ENCODE measurements around the gene RADIL. TPM values are rescaled to one million over a fixed set of nuclear protein-coding genes. Genes with fewer than 3 reads are reported as not detected.

RADIL gene
- total and polyA plus RNA-seq, 9 of the 15 experiments (the other 6 are each of a cell fraction or from before 2014, with no cell fraction given) = 0.06 to 8.1 (median 1.9) TPM; not detected in 1

GRCh38 chr7:4841836-4842235, 41.7 kb downstream of the RADIL start (continued):
- TF ChIP-seq SUPT5H (IDR thresholded peaks at IDR 0.05) = no peak
- no peak for TF ChIP-seq NR2F6 (CRISPR knock-in tag; IDR thresholded peaks at IDR 0.05)
- TF ChIP-seq SMARCA4 (IDR thresholded peaks at IDR 0.05) = no peak
- no peak for TF ChIP-seq MAZ (CRISPR knock-in tag; conservative IDR thresholded peaks at IDR 0.05 in 1 of 2, IDR thresholded peaks at IDR 0.05 in 1 of 2)
- no peak for TF ChIP-seq ELF2 (CRISPR knock-in tag; IDR thresholded peaks at IDR 0.05)

DNA sequence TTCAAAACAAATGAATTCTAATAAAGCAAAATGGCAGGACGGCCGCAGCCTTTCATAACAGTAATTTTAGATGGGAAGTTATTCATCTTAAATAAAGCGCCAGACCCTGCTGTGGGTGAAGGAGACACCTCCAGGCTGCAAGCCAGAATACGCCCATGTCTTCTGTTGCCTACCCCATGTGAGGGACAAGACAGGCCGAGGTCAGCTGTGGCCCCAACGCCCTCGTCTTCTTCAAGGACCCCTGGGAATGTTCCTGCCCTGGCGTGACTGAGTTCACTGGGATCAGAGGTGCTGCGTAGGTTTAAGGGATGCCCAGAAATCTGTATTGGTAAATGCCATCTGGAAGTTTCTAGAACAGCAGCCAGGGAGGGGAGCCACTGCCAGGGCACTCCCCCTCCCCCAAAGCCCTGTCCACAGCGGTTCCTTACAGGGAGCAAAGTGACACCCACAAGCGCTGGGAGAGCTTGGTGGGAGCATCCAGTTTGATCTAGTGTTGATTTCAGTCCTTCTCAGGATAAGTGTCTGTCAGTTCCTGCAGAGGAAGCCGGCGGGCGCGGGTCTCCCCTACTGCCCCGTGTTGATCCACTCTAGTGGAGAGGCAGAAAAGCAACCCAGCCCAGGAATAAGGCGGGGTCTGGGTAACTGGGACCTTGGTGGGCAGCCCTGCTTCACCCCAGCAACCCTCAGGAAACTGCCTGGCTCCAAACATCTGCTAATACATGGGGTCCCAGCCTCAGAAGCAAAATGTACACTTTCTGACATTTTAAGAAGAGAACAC, 42.3 kb downstream of the RADIL start:
- Histone ChIP-seq H3K79me2 (ENCODE audit: control insufficient read depth, insufficient read depth, low read length) (no peaks in the 10 kb centered on the region; the same call in 2 of the 3 replicates), H3K27me3 (ENCODE audit: control insufficient read depth in 2 of 2, insufficient read depth in 2 of 2, low read length in 2 of 2) (no peaks in the 10 kb centered on the region), H3K27ac (ENCODE audit: extremely low read depth, low read depth, low read length) (no peak overlapping the region), H3K4me3 (no peak overlapping the region), H4K20me1 (replicated peaks; ENCODE audit: control insufficient read depth, insufficient read depth, low read length) (peaks cover 5% of the 10 kb centered on the region), H3K9me1 (ENCODE audit: control insufficient read depth, insufficient read depth, low read length) (no peaks in the 10 kb centered on the region), H3K36me3 (ENCODE audit: control insufficient read depth, insufficient read depth, low read length) (no peaks in the 10 kb centered on the region), H3K9ac (ENCODE audit: insufficient read depth in 1 of 2, low read depth in 2 of 2, low read length in 2 of 2) (no peak overlapping the region), H3K9me3 (replicated peaks; ENCODE audit: control insufficient read depth, insufficient read depth, low read depth, low read length) (no peaks in the 10 kb centered on the region), H3K4me1 (replicated peaks in 1 of 2; ENCODE audit: control insufficient read depth in 2 of 2, insufficient read depth in 2 of 2, low read length in 2 of 2) (peaks cover 0 to 28% of the 10 kb centered on the region in 2 experiments; a peak in 2 of 5 replicates), H2AFZ (ENCODE audit: low read depth, low read length) (no peak overlapping the region), H3K4me2 (ENCODE audit: insufficient read depth, low read length) (no peak overlapping the region)
- POLR2A ChIA-PET = interaction anchor here (0.8 kb wide), 1 partner anchor 20 kb away, joined by 5 read pairs; no protein-coding TSS in a partner anchor
- CTCF ChIA-PET (ENCODE audit: low intra/inter-chr PET ratio) = no interaction called here
- intact Hi-C loops (cut with micrococcal nuclease) (no loop called here), in situ Hi-C loops (cut with MboI) (no loop called here)
- DNase-seq (ENCODE audit: extremely low read depth in 1 of 4, low spot score in 3 of 4) (no peak), ATAC-seq (no peak), FAIRE-seq (no peak)
- BruUV-seq (replicated peaks) = no TSS peak
- 62% methylated on average over 16 of the region's 17 CpGs for WGBS (ENCODE audit: insufficient coverage, low coverage, missing lambda C conversion rate)
- TF ChIP-seq GTF2F1 (IDR thresholded peaks at IDR 0.05; ENCODE audit: low read depth, low read length) (no peak), ZFP30 (CRISPR knock-in tag; IDR thresholded peaks at IDR 0.05; ENCODE audit: borderline replicate concordance) (no peak), LARP7 (IDR thresholded peaks at IDR 0.05) (no peak), BMI1 (IDR thresholded peaks at IDR 0.05; ENCODE audit: low read length) (no peak), ILF3 (IDR thresholded peaks at IDR 0.05; ENCODE audit: borderline replicate concordance) (no peak), HNRNPL (IDR thresholded peaks at IDR 0.05; ENCODE audit: low read depth, low read length) (no peak), HNRNPLL (IDR thresholded peaks at IDR 0.05; ENCODE audit: low read depth, low read length, poor library complexity, severe bottlenecking) (no peak), ZC3H4 (CRISPR knock-in tag; IDR thresholded peaks at IDR 0.05; ENCODE audit: borderline replicate concordance) (no peak), KLF6 (CRISPR knock-in tag; IDR thresholded peaks at IDR 0.05; ENCODE audit: borderline replicate concordance) (no peak)
- TF ChIP-seq, protein P1, sequence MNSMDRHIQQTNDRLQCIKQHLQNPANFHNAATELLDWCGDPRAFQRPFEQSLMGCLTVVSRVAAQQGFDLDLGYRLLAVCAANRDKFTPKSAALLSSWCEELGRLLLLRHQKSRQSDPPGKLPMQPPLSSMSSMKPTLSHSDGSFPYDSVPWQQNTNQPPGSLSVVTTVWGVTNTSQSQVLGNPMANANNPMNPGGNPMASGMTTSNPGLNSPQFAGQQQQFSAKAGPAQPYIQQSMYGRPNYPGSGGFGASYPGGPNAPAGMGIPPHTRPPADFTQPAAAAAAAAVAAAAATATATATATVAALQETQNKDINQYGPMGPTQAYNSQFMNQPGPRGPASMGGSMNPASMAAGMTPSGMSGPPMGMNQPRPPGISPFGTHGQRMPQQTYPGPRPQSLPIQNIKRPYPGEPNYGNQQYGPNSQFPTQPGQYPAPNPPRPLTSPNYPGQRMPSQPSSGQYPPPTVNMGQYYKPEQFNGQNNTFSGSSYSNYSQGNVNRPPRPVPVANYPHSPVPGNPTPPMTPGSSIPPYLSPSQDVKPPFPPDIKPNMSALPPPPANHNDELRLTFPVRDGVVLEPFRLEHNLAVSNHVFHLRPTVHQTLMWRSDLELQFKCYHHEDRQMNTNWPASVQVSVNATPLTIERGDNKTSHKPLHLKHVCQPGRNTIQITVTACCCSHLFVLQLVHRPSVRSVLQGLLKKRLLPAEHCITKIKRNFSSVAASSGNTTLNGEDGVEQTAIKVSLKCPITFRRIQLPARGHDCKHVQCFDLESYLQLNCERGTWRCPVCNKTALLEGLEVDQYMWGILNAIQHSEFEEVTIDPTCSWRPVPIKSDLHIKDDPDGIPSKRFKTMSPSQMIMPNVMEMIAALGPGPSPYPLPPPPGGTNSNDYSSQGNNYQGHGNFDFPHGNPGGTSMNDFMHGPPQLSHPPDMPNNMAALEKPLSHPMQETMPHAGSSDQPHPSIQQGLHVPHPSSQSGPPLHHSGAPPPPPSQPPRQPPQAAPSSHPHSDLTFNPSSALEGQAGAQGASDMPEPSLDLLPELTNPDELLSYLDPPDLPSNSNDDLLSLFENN (IDR thresholded peaks at IDR 0.05; ENCODE audit: low read depth in 2 of 2, low read length in 2 of 2) = no peak
